Erythroblast (primary cell): Measurements from ENCODE around the gene THBS2.

ENCODE experiments used
- GATA1 ChIP-seq: IDR thresholded peaks from 2 replicates; pipeline ENCODE4 v1.6.1; 2011; ENCODE audit warnings: low read depth, mild to moderate bottlenecking, control low read depth, low read length, moderate library complexity
- POLR2A ChIP-seq: IDR thresholded peaks from 2 replicates; pipeline ENCODE4 v1.6.1; 2011; ENCODE audit warnings: mild to moderate bottlenecking, low read length

GRCh38 chr6:169233181-169233580 lies 20.5 kb downstream of the THBS2 start:
- TF ChIP-seq POLR2A (no peak), GATA1 (no peak)
